ES-I3 (cell line): ENCODE results near the gene WDFY1.

Experiments used
- H3K36me3 ChIP-seq: 2 replicates; pipeline ENCODE4 v1.6.1; 2013; ENCODE audit warnings: mild to moderate bottlenecking, low read length, control low read depth, moderate library complexity; ENCODE audit not compliant: insufficient read depth
- H3K4me1 ChIP-seq: 2 replicates; pipeline ENCODE4 v1.6.1; 2013; ENCODE audit warnings: mild to moderate bottlenecking, control low read depth, low read length; ENCODE audit not compliant: insufficient read depth
- H3K9ac ChIP-seq: 2 replicates; pipeline ENCODE4 v1.6.1; 2013; ENCODE audit warnings: low read depth, mild to moderate bottlenecking, low read length, moderate library complexity
- H3K9me3 ChIP-seq: 2 replicates; pipeline ENCODE4 v1.6.1; 2013; ENCODE audit warnings: mild to moderate bottlenecking, low read length, moderate library complexity; ENCODE audit not compliant: control insufficient read depth, insufficient read depth

Gene WDFY1

GRCh38 chr2:223972656-223973102, 27.5 kb upstream of the WDFY1 start:
- no peak overlapping the region for H3K9ac ChIP-seq
- H3K36me3 ChIP-seq = no peaks in the 10 kb centered on the region
- no peaks in the 10 kb centered on the region for H3K9me3 ChIP-seq
- H3K4me1 ChIP-seq = no peaks in the 10 kb centered on the region

GRCh38 chr2:223971731-223972130, 26.6 kb upstream of the WDFY1 start:
- no peaks in the 10 kb centered on the region for H3K36me3 ChIP-seq
- no peaks in the 10 kb centered on the region for H3K9me3 ChIP-seq
- no peak overlapping the region for H3K9ac ChIP-seq
- H3K4me1 ChIP-seq = no peaks in the 10 kb centered on the region

GRCh38 chr2:223970343-223971128, 25.4 kb upstream of the WDFY1 start:
- Histone ChIP-seq H3K36me3 (no peaks in the 10 kb centered on the region), H3K9me3 (no peaks in the 10 kb centered on the region), H3K9ac (no peak overlapping the region), H3K4me1 (no peaks in the 10 kb centered on the region)

GRCh38 chr2:223969856-223970255, 24.7 kb upstream of the WDFY1 start:
- Histone ChIP-seq H3K4me1 (no peaks in the 10 kb centered on the region), H3K9ac (no peak overlapping the region), H3K36me3 (no peaks in the 10 kb centered on the region), H3K9me3 (no peaks in the 10 kb centered on the region)

- H3K36me3 ChIP-seq = no peaks in the 10 kb centered on the region
- H3K9me3 ChIP-seq = no peaks in the 10 kb centered on the region
- no peak overlapping the region for H3K9ac ChIP-seq
- H3K4me1 ChIP-seq = no peaks in the 10 kb centered on the region
Observed at GRCh38 chr2:223969315-223969714, 24.2 kb upstream of the WDFY1 start.

- Histone ChIP-seq H3K4me1 (no peaks in the 10 kb centered on the region), H3K9ac (no peak overlapping the region), H3K9me3 (no peaks in the 10 kb centered on the region), H3K36me3 (peaks cover 5% of the 10 kb centered on the region; the same call in 1 of the 2 replicates)
Observed at GRCh38 chr2:223967981-223968380, 22.8 kb upstream of the WDFY1 start.

- H3K4me1 ChIP-seq = peaks cover 24% of the 10 kb centered on the region
Observed at GRCh38 chr2:223959688-223960087, 14.6 kb upstream of the WDFY1 start.

GRCh38 chr2:223957092-223957851, 12.1 kb upstream of the WDFY1 start, which contains the start of gene MRPL44:
Gene MRPL44 (plus strand): TSS chr2:223957463. CDS start chr2:223957473, 10 bp downstream.
- Histone ChIP-seq H3K36me3 (0 out of 2 replicates have a peak, but pooled peaks cover 7% of the 10 kb centered on the region), H3K9me3 (no peaks in the 10 kb centered on the region), H3K9ac (peak within 1 kb of the TSS; percentile 99), H3K4me1 (peaks cover 30% of the 10 kb centered on the region)

More at GRCh38 chr2:223959688-223960087, 14.6 kb upstream of the WDFY1 start:
- no peak overlapping the region for H3K9ac ChIP-seq
- H3K9me3 ChIP-seq = no peaks in the 10 kb centered on the region
- peaks cover 11% of the 10 kb centered on the region; the same call in 1 of the 2 replicates for H3K36me3 ChIP-seq

- Histone ChIP-seq H3K36me3 (0 out of 2 replicates have a peak, but pooled peaks cover 7% of the 10 kb centered on the region), H3K9ac (0 out of 2 replicates have a peak overlapping the region, but pooled peaks have one; percentile 36), H3K4me1 (peaks cover 32% of the 10 kb centered on the region), H3K9me3 (no peaks in the 10 kb centered on the region)
Observed at GRCh38 chr2:223956300-223956699, 11.2 kb upstream of the WDFY1 start.

- no peak overlapping the region for H3K9ac ChIP-seq
- peaks cover 33% of the 10 kb centered on the region for H3K4me1 ChIP-seq
- no peaks in the 10 kb centered on the region for H3K36me3 ChIP-seq
- no peaks in the 10 kb centered on the region for H3K9me3 ChIP-seq
Observed at GRCh38 chr2:223954401-223954800, 9.3 kb upstream of the WDFY1 start.

- Histone ChIP-seq H3K4me1 (peaks cover 35% of the 10 kb centered on the region), H3K36me3 (no peaks in the 10 kb centered on the region), H3K9ac (no peak overlapping the region), H3K9me3 (no peaks in the 10 kb centered on the region)
Observed at GRCh38 chr2:223952280-223952968, 7.3 kb upstream of the WDFY1 start.

- H3K9me3 ChIP-seq = no peaks in the 10 kb centered on the region
- H3K9ac ChIP-seq = no peak overlapping the region
- no peaks in the 10 kb centered on the region for H3K36me3 ChIP-seq
- H3K4me1 ChIP-seq = peaks cover 31% of the 10 kb centered on the region
Observed at GRCh38 chr2:223950448-223951347, 5.6 kb upstream of the WDFY1 start.

- Histone ChIP-seq H3K36me3 (no peaks in the 10 kb centered on the region), H3K4me1 (peaks cover 31% of the 10 kb centered on the region), H3K9ac (no peak overlapping the region; the same call in 1 of the 2 replicates), H3K9me3 (no peaks in the 10 kb centered on the region)
Observed at GRCh38 chr2:223949241-223949840, 4.2 kb upstream of the WDFY1 start.
